Astrocyte of the spinal cord (primary cell): ENCODE measurements around the gene ZMIZ1.
A peak's percentile ranks its signal among the peaks of the same experiment; 100 is the strongest.

Experiments
- DNase-seq: peaks from one replicate; pipeline ENCODE4 v3.0.0; 2011; ENCODE audit warnings: low read depth, low spot score
- H3K4me3 ChIP-seq: 2 replicates; pipeline ENCODE4 v1.5.1; 2011; ENCODE audit warnings: low read depth, mild to moderate bottlenecking, low read length, moderate library complexity
- in situ Hi-C: cut with HindIII; loops from 2 replicates; pipeline ENCODE4 v1.10.0; 2017; ENCODE audit warnings: low sequenced_read_pairs
- TF ChIP-seq, protein P1 (sequence below): IDR thresholded peaks from 2 replicates; pipeline ENCODE4 v1.5.1; 2012; ENCODE audit warnings: low read depth, mild to moderate bottlenecking, low read length, inconsistent platforms

ZMIZ1 gene

DNA sequence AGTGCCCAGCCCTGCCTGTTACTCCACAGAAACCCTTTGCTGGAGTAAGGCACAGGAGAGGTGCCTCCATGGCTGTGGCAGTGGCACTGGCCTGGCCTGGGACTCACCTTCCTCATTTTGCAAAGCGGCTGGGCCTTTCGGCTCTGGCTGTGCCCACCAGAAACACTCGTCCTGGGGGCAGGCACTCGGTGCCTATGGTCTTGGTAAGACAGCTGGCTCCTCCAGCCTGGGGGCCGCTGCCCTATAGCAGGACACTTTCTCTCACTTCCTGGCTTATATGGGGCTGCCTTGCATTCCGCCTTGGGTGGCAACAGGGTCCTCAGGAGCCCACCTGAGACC is 13.2 kb downstream of the ZMIZ1 start:
- DNase-seq, result no peak
- TF ChIP-seq, protein P1, sequence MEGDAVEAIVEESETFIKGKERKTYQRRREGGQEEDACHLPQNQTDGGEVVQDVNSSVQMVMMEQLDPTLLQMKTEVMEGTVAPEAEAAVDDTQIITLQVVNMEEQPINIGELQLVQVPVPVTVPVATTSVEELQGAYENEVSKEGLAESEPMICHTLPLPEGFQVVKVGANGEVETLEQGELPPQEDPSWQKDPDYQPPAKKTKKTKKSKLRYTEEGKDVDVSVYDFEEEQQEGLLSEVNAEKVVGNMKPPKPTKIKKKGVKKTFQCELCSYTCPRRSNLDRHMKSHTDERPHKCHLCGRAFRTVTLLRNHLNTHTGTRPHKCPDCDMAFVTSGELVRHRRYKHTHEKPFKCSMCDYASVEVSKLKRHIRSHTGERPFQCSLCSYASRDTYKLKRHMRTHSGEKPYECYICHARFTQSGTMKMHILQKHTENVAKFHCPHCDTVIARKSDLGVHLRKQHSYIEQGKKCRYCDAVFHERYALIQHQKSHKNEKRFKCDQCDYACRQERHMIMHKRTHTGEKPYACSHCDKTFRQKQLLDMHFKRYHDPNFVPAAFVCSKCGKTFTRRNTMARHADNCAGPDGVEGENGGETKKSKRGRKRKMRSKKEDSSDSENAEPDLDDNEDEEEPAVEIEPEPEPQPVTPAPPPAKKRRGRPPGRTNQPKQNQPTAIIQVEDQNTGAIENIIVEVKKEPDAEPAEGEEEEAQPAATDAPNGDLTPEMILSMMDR, result no peak
- in situ Hi-C loops, result no loop called here
- no peak overlapping the region for H3K4me3 ChIP-seq

DNA sequence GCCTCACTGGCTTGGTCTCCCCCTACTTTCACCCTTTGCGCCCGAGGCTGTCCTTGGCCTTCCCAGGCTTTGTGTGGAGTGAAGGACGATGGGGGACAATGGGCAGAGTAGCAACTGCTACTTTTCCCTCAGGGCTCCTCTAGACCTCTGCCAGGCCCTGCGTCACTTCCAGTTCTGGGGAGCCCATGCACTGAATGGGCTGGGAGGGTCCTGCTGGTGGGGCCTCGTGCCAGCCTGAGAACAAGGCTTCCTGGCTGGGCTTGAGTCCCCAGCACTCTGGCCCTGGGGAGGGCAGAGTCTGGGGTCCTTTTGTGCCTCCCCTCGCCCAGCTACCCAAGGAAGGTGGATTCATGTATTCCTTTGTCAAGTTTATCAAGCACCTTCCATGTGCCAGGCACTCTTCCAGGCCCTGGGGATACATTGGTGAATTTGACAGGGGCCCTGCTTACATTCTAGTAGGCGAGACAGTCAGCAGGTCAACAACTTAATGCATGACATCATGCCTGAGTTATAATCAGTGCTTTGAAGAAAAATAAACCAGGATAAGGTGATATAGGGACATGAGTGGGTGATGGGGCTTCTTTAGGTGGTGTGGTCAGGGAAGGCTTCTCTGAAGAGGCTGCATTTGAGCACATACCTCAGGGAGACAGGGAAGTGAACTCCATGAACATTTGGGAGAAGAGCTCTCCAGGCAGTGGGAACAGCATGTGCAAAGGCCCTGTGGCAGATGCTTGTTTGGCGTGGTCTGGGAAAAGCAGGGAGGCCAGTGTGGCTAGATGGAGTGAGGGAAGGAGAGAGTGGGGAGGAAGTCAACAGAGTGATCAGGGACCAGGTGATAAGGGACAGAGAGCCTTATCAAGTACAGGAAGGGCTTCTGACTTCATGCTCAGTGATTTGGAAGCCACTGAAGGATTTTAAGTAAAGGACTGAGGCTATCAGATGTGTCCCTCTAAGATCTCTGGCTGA is 14.1 kb downstream of the ZMIZ1 start:
- TF ChIP-seq, protein P1, result no peak
- no peak for DNase-seq
- in situ Hi-C loops, result no loop called here
- H3K4me3 ChIP-seq, result no peak overlapping the region

- no peak overlapping the region for H3K4me3 ChIP-seq
- TF ChIP-seq, protein P1, result no peak
- in situ Hi-C loops, result no loop called here
- peak; percentile 82 for DNase-seq
Observed at GRCh38 chr10:79084012-79084971, 15.5 kb downstream of the ZMIZ1 start.

DNA sequence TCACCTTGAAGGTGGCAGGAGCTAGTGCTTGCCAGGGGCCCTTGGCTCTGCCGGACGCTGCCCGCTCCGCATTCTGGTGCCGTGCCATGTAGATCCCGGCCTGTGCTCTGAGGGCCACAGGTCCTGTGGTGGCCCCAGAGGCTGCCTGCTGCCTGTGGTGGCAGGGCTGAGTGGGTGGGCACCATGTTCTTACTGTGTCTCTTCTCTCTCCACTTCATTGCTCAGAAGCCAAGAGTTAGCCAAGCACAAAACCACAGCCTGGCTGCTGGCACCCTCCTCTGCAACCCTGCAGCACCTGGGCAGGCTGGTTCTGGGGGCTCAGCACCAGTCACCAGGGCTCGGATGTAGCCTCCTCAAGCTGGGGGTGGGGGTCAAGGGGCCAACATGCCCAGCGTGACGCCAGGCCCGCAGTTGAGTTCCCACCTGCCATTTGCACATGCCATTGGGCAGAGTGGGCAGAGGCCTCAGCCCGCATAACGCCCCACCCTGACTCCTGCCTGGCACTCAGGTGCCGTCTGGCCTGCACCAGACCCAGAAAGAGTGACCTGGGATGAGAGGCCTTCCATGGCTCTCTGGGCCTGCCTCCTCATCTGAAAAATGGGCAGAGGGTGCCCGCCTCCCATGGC is 16.3 kb downstream of the ZMIZ1 start:
- no peak for DNase-seq
- in situ Hi-C loops, result no loop called here
- TF ChIP-seq, protein P1, result no peak
- H3K4me3 ChIP-seq, result no peak overlapping the region

- TF ChIP-seq, protein P1, result no peak
- H3K4me3 ChIP-seq, result no peak overlapping the region
- in situ Hi-C loops, result no loop called here
- DNase-seq, result no peak
Observed at GRCh38 chr10:79086822-79087221, 18.1 kb downstream of the ZMIZ1 start.

GRCh38 chr10:79087721-79088120 is 19.0 kb downstream of the ZMIZ1 start:
- no peak for DNase-seq
- no peak overlapping the region for H3K4me3 ChIP-seq
- TF ChIP-seq, protein P1, result no peak
- in situ Hi-C loops, result no loop called here
